GM12878 (cell line): ENCODE measurements around the gene TMSB10. TPM values are rescaled to one million over a fixed set of nuclear protein-coding genes. Genes with fewer than 3 reads are reported as not detected.

ENCODE experiments used
- ATAC-seq: fragments of 200-7000 bp; cut with Tn5 transposase; 3 replicates; pipeline ENCODE4 v1.9.1; 2020; ENCODE audit warnings: mild to moderate bottlenecking, moderate library complexity
- BruUV-seq: library from RNA; stranded (reverse); fragments of 400-500 nt; replicated peaks from 2 replicates; lab custom pipeline; 2021; lab: Mats Ljungman, UMichigan
- CTCF ChIA-PET: fragments of 300-600 bp; sonication (Branson Sonifier 250); formaldehyde crosslinking; extraction: SDS; loops from one replicate; lab custom pipeline; 2021; ENCODE audit warnings: inconsistent platforms; lab: Yijun Ruan, JAX
- POLR2A ChIA-PET: fragments of 350-600 bp; formaldehyde crosslinking; extraction: SDS; loops from one replicate; lab custom pipeline; 2021; ENCODE audit warnings: inconsistent platforms; lab: Charles Lee
- RAD21 ChIA-PET: fragments of 300-600 bp; sonication (Branson Sonifier 250); formaldehyde crosslinking; loops from one replicate; lab custom pipeline; 2023; ENCODE audit warnings: antibody characterized with exemption; ENCODE audit not compliant: unreplicated experiment; lab: Charles Lee
- SMC1A ChIA-PET: fragments of 300-600 bp; sonication (Branson Sonifier 250); formaldehyde crosslinking; loops from one replicate; lab custom pipeline; 2023; ENCODE audit not compliant: unreplicated experiment, uncharacterized antibody; lab: Charles Lee
- DNase-seq: peaks from one replicate; pipeline ENCODE4 v3.0.0-alpha.2; 2011; ENCODE audit warnings: low read depth, low spot score
- FAIRE-seq: peaks from 3 replicates; lab custom pipeline; 2011; peaks lifted over from hg19 to GRCh38; lab: Jason Lieb, UNC
- H2AFZ ChIP-seq: 2 replicates; pipeline ENCODE4 v1.6.0; 2011; ENCODE audit warnings: low read depth, low read length, control low read depth; ENCODE audit not compliant: control insufficient read depth
- H3K27ac ChIP-seq: 2 replicates; pipeline ENCODE4 v1.5.1; 2011; ENCODE audit warnings: control low read depth; ENCODE audit not compliant: control insufficient read depth, insufficient read depth
- H3K27me3 ChIP-seq, 2 experiments: replicated peaks in 1 of 2; 2 replicates each; pipeline versions ENCODE4 v1.6.0 to v1.6.1; 2011; ENCODE audit warnings: low read length in 1 of 2; ENCODE audit not compliant: control insufficient read depth in 2 of 2, insufficient read depth in 2 of 2
- H3K36me3 ChIP-seq, 2 experiments: 2 replicates each; pipeline ENCODE4 v1.5.1; 2011; ENCODE audit warnings: low read length in 1 of 2; ENCODE audit not compliant: control insufficient read depth in 2 of 2, insufficient read depth in 2 of 2
- H3K4me1 ChIP-seq: 2 replicates; pipeline ENCODE4 v1.6.1; 2011; ENCODE audit warnings: mild to moderate bottlenecking, low read length, moderate library complexity, mixed read lengths; ENCODE audit not compliant: control insufficient read depth, insufficient read depth
- H3K4me2 ChIP-seq: 2 replicates; pipeline ENCODE4 v1.6.0; 2011; ENCODE audit warnings: control low read depth; ENCODE audit not compliant: control insufficient read depth, insufficient read depth
- H3K4me3 ChIP-seq: fragments of 200-600 bp; sonication (generic); 2 replicates; pipeline ENCODE4 v1.5.1; 2016
- H3K79me2 ChIP-seq: 2 replicates; pipeline ENCODE4 v1.6.0; 2011; ENCODE audit warnings: low read length; ENCODE audit not compliant: control insufficient read depth, insufficient read depth
- H3K9ac ChIP-seq: 2 replicates; pipeline ENCODE4 v1.8.0; 2011; ENCODE audit warnings: low read length, control low read depth, mixed read lengths; ENCODE audit not compliant: control insufficient read depth, insufficient read depth
- H3K9me3 ChIP-seq: replicated peaks from 3 replicates; pipeline ENCODE4 v1.5.1; 2011; ENCODE audit warnings: mild to moderate bottlenecking, low read length; ENCODE audit not compliant: control insufficient read depth, insufficient read depth
- H4K20me1 ChIP-seq: 2 replicates; pipeline ENCODE4 v1.6.0; 2011; ENCODE audit not compliant: control insufficient read depth, insufficient read depth
- BHLHE40 ChIP-seq, 2 experiments: fragments of 450-650 bp in 1 of 2; IDR thresholded peaks; 2 replicates each; pipeline ENCODE4 v1.6.1; 2011 to 2017; ENCODE audit warnings: low read depth in 2 of 2, borderline replicate concordance in 1 of 2, improper control_type of control experiment in 1 of 2, low read length in 1 of 2, mild to moderate bottlenecking in 1 of 2
- CEBPB ChIP-seq, 2 experiments: fragments of 150-350 bp in 1 of 2; IDR thresholded peaks; 2 replicates each; pipeline ENCODE4 v1.6.1; 2012 to 2014; ENCODE audit warnings: low read depth in 2 of 2, low read length in 2 of 2, borderline replicate concordance in 1 of 2, inconsistent platforms in 1 of 2
- CHD1 ChIP-seq: IDR thresholded peaks from 2 replicates; pipeline ENCODE4 v1.6.1; 2012; ENCODE audit warnings: low read depth, low read length, improper control_type of control experiment
- CHD2 ChIP-seq: IDR thresholded peaks from 2 replicates; pipeline ENCODE4 v1.6.1; 2011; ENCODE audit warnings: low read depth, low read length, improper control_type of control experiment, borderline replicate concordance
- CHD4 ChIP-seq: fragments of 200-600 bp; sonication (generic); IDR thresholded peaks from 2 replicates; pipeline ENCODE4 v1.6.1; 2016; ENCODE audit warnings: mild to moderate bottlenecking
- HDAC6 ChIP-seq: fragments of 200-600 bp; sonication (generic); IDR thresholded peaks from one replicate; pipeline ENCODE4 v1.8.0; 2017; ENCODE audit warnings: antibody characterized with exemption; ENCODE audit not compliant: unreplicated experiment
- IKZF1 ChIP-seq: fragments of 450-650 bp; conservative IDR thresholded peaks from 2 replicates; pipeline ENCODE4 v1.6.1; 2017; ENCODE audit warnings: antibody characterized with exemption, mild to moderate bottlenecking
- IRF4 ChIP-seq: IDR thresholded peaks from 2 replicates; pipeline ENCODE4 v1.6.1; 2011; ENCODE audit warnings: low read depth, low read length
- KAT2A ChIP-seq: conservative IDR thresholded peaks from 2 replicates; pipeline ENCODE4 v1.6.1; 2011; ENCODE audit warnings: low read depth, low read length; ENCODE audit not compliant: control insufficient read depth
- KLF5 ChIP-seq: fragments of 450-650 bp; IDR thresholded peaks from 2 replicates; pipeline ENCODE4 v1.6.1; 2014; ENCODE audit warnings: mild to moderate bottlenecking; ENCODE audit not compliant: partially characterized antibody
- NBN ChIP-seq: fragments of 450-650 bp; IDR thresholded peaks from 2 replicates; pipeline ENCODE4 v1.6.1; 2016
- NFYA ChIP-seq: IDR thresholded peaks from 2 replicates; pipeline ENCODE4 v1.6.1; 2011; ENCODE audit warnings: low read depth, mild to moderate bottlenecking, low read length, improper control_type of control experiment, borderline replicate concordance
- NRF1 ChIP-seq: conservative IDR thresholded peaks from 2 replicates; pipeline ENCODE4 v1.6.1; 2011; ENCODE audit warnings: mild to moderate bottlenecking, low read depth, low read length, improper control_type of control experiment
- RB1 ChIP-seq: fragments of 450-650 bp; formaldehyde crosslinking; IDR thresholded peaks from 2 replicates; pipeline ENCODE4 v1.6.1; 2017; ENCODE audit warnings: mild to moderate bottlenecking, borderline replicate concordance
- SIN3A ChIP-seq: IDR thresholded peaks from 2 replicates; pipeline ENCODE4 v1.6.1; 2012; ENCODE audit warnings: low read depth, low read length, improper control_type of control experiment
- SMARCA5 ChIP-seq: fragments of 450-650 bp; IDR thresholded peaks from 2 replicates; pipeline ENCODE4 v1.6.1; 2017; ENCODE audit warnings: mild to moderate bottlenecking
- SRF ChIP-seq, 2 experiments: IDR thresholded peaks; 2 replicates each; pipeline ENCODE4 v1.6.1; 2011; ENCODE audit warnings: low read depth in 2 of 2, low read length in 2 of 2, mild to moderate bottlenecking in 1 of 2, moderate library complexity in 1 of 2
- SUPT20H ChIP-seq: IDR thresholded peaks from 2 replicates; pipeline ENCODE4 v1.6.1; 2011; ENCODE audit warnings: low read depth, mild to moderate bottlenecking, low read length, moderate library complexity, borderline replicate concordance; ENCODE audit not compliant: control insufficient read depth
- TARDBP ChIP-seq: IDR thresholded peaks from 2 replicates; pipeline ENCODE4 v1.6.1; 2016; ENCODE audit warnings: borderline replicate concordance
- ZNF217 ChIP-seq: fragments of 450-650 bp; IDR thresholded peaks from 2 replicates; pipeline ENCODE4 v1.6.1; 2017; ENCODE audit warnings: antibody characterized with exemption, mild to moderate bottlenecking
- ZZZ3 ChIP-seq: IDR thresholded peaks from 2 replicates; pipeline ENCODE4 v1.6.1; 2011; ENCODE audit warnings: low read depth; ENCODE audit not compliant: control insufficient read depth, insufficient read length
- WGBS: methylation state at CpG from one replicate; pipeline ENCODE4 v1.1.6; 2016; ENCODE audit warnings: low lambda C conversion rate; ENCODE audit not compliant: insufficient replicate concordance, insufficient coverage; ENCODE audit errors: missing lambda C conversion rate; 5-methylcytosine and 5-hydroxymethylcytosine counted together
- in situ Hi-C: fragments of 300-500 bp; cut with MboI; formaldehyde crosslinking; loops from 9 replicates; pipeline ENCODE4 v1.14.3; 2018; ENCODE audit warnings: mixed read lengths
- intact Hi-C: fragments of 100-400 bp; cut with micrococcal nuclease; formaldehyde crosslinking; loops from one replicate; pipeline ENCODE4 v1.14.2; 2022; ENCODE audit not compliant: unreplicated experiment
- polyA plus RNA-seq, 11 experiments: library from polyadenylated mRNA; depleted of rRNA in 4 of 11; unstranded in 6 of 11; stranded (reverse) in 5 of 11; fragments of >200 nt; fragmentation: Nextera tagmentation in 4 of 11; fragmentation: Illumina TruSeq in 1 of 11; extraction: Ambion mirVana in 4 of 11; extraction: Trizol in 1 of 11; gene quantifications; 1 replicate in 1 of 11; 2 replicates in 10 of 11; pipeline versions ENCODE4 v1.2.1 to v1.2.3, GENCODE V29; 2011 to 2016; ENCODE audit warnings: inconsistent platforms in 2 of 11, missing spikeins in 2 of 11, low read depth in 1 of 11
- total RNA-seq, 4 experiments: library from RNA; depleted of rRNA in 3 of 4; stranded (reverse); fragments of >200 nt in 3 of 4; fragmentation: Illumina TruSeq in 1 of 4; extraction: Trizol in 1 of 4; gene quantifications; 2 replicates each; pipeline versions ENCODE4 v1.2.1 to v1.2.3, GENCODE V29; 2013 to 2021
- TF ChIP-seq, protein P1 (sequence below): fragments of 450-650 bp; IDR thresholded peaks from 2 replicates; pipeline ENCODE4 v1.6.1; 2016; ENCODE audit warnings: mild to moderate bottlenecking
- TF ChIP-seq, protein P2 (sequence below): IDR thresholded peaks from 2 replicates; pipeline ENCODE4 v1.6.1; 2012; ENCODE audit warnings: low read depth, low read length, improper control_type of control experiment

Gene TMSB10
- total and polyA plus RNA-seq, 10 of the 15 experiments (the other 5 are each of a cell fraction or from before 2014, with no cell fraction given) = 1,406 to 4,860 (median 3,381) TPM

DNA sequence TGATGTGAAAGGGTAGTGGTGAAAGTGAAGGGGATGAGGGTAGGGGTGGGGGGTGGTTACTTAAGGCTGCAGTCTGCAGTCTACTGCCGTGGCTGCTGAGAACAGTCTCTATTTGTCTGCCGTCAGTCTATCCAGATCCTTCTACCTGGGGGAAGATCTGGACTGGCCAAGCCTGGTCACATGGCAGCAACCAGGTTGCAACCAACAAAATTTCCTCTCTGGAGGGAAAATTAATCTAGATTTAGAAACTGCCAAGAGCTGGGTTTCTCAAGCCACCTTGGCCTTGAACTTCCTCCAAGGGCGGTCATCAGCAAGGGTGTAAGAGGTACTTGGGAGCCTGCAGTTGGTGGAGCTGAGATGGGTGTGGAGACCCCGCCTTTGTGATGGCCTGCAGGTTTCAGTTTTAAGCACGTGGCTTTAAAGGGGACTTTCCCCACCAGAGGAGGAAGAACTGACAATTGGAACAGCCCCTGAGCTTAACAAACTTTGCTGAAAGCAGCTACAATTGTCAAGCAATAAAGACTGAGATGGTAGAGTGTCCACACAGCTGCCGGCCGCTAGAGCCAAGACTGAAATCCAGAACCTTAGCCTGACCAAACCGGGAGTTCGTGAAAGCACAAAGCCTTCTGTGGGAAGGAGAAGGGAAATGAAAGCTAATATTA lies 34.1 kb downstream of the TMSB10 start:
- FAIRE-seq = peak; percentile 89
- intact Hi-C loops (loop anchor here (1.0 to 5.0 kb wide), 4 partner anchors 8 to 73 kb away; partner anchors contain the start of gene KCMF1), in situ Hi-C loops (loop anchor here (25.0 kb wide), 1 partner anchor 1498 kb away; the partner anchor contains the start of gene KDM3A)
- peak; percentile 99 for DNase-seq
- Histone ChIP-seq H3K27ac (peak overlapping the region; percentile 100), H3K79me2 (peaks cover 34% of the 10 kb centered on the region), H3K27me3 (no peaks in the 10 kb centered on the region), H4K20me1 (no peaks in the 10 kb centered on the region), H3K9me3 (no peaks in the 10 kb centered on the region; the same call in 2 of the 3 replicates), H3K4me3 (peak overlapping the region; percentile 57), H3K36me3 (no peaks in the 10 kb centered on the region), H2AFZ (no peak overlapping the region), H3K4me1 (peaks cover 50% of the 10 kb centered on the region), H3K9ac (peak overlapping the region; percentile 97), H3K4me2 (peak overlapping the region; percentile 100)
- SMC1A ChIA-PET = interaction anchor here (0.9 to 22.1 kb wide), 13 partner anchors 8 to 78 kb away, joined by 3 to 378 read pairs (median 7); partner anchors contain the start of gene KCMF1
- RAD21 ChIA-PET = interaction anchor here (0.5 to 10.8 kb wide), 20 partner anchors 8 to 599 kb away, joined by 3 to 300 read pairs (median 6); partner anchors contain the start of genes KCMF1, MAT2A and TMSB10
- BruUV-seq = no TSS peak
- ATAC-seq = peak; percentile 76
- 0% methylated on average over 9 of the region's 9 CpGs for WGBS
- POLR2A ChIA-PET = interaction anchor here (0.5 to 14.1 kb wide), 10 partner anchors 9 to 614 kb away, joined by 5 to 265 read pairs (median 14); partner anchors contain the start of genes KCMF1 and TMSB10
- CTCF ChIA-PET = interaction anchor here (0.6 to 11.7 kb wide), 16 partner anchors 9 to 360 kb away, joined by 3 to 275 read pairs (median 4); partner anchors contain the start of gene TRABD2A
- TF ChIP-seq BHLHE40 (IDR thresholded peaks at IDR 0.05; ENCODE audit: borderline replicate concordance in 1 of 2, low read depth in 2 of 2, low read length in 1 of 2) (peak; percentile 48 to 77; a peak in 2 of 4 replicates), NFYA (no peak), CHD2 (peak; percentile 62), ZZZ3 (no peak), HDAC6 (no peak), SIN3A (no peak), CEBPB (IDR thresholded peaks at IDR 0.05; ENCODE audit: borderline replicate concordance in 1 of 2, low read depth in 2 of 2, low read length in 2 of 2) (0 out of 4 replicates have a peak, but pooled peaks of 1 of the 2 experiments have one; percentile 59), ZNF217 (no peak), KLF5 (no peak), CHD1 (no peak; the same call in 1 of the 2 replicates), KAT2A (no peak), SMARCA5 (no peak), SUPT20H (no peak), IRF4 (peak; percentile 30; the same call in 1 of the 2 replicates), SRF (IDR thresholded peaks at IDR 0.05; ENCODE audit: low read depth in 2 of 2, low read length in 2 of 2) (0 out of 4 replicates have a peak, but pooled peaks of 1 of the 2 experiments have one; percentile 2), RB1 (no peak), NRF1 (no peak), IKZF1 (peak; percentile 83), CHD4 (no peak), TARDBP (0 out of 2 replicates have a peak, but pooled peaks have one; percentile 61), NBN (peak; percentile 76)
- TF ChIP-seq, protein P1, sequence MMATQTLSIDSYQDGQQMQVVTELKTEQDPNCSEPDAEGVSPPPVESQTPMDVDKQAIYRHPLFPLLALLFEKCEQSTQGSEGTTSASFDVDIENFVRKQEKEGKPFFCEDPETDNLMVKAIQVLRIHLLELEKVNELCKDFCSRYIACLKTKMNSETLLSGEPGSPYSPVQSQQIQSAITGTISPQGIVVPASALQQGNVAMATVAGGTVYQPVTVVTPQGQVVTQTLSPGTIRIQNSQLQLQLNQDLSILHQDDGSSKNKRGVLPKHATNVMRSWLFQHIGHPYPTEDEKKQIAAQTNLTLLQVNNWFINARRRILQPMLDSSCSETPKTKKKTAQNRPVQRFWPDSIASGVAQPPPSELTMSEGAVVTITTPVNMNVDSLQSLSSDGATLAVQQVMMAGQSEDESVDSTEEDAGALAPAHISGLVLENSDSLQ = 0 out of 2 replicates have a peak, but pooled peaks have one; percentile 43
- TF ChIP-seq, protein P2, sequence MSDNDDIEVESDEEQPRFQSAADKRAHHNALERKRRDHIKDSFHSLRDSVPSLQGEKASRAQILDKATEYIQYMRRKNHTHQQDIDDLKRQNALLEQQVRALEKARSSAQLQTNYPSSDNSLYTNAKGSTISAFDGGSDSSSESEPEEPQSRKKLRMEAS = peak; percentile 85
